ENCODE measurements around the gene CDNF. TPM values are rescaled to one million over a fixed set of nuclear protein-coding genes. Genes with fewer than 3 reads are reported as not detected.
"Not testable (repeated sequence)": the region's sequence is repeated elsewhere in the genome, so short reads cannot be mapped to it uniquely, and the experiment has no call there.

The CDNF gene
- total and polyA plus RNA-seq, 11 donors, result 0.61 to 5.4 (median 2.8) TPM

- H3K4me1 ChIP-seq, result peaks cover 0 to 36% (median 22%) of the 10 kb centered on the region in 12 donors
- H3K27ac ChIP-seq, result peak overlapping the region; percentile 34 to 99 (median 97)
- peaks cover 0 to 4% (median 0%) of the 10 kb centered on the region in 9 donors for H3K36me3 ChIP-seq
- DNase-seq, result peak in 4 of 5 donors; percentile 27 to 56 (median 36)
- intact Hi-C loops (cut with DNase I), result loop anchor here in 6 of 10 donors (2.0 to 10.0 kb wide), 6 partner anchors 34 to 218 kb away; partner anchors contain the start of genes CDNF (in 5 of the 6), HSPA14 (in 5 of the 6), MSANTD7 (in 5 of the 6) and DCLRE1C (in 2 of the 6)
- H3K9me3 ChIP-seq, result no peaks in the 10 kb centered on the region
- H3K27me3 ChIP-seq, result no peaks in the 10 kb centered on the region
- no peak for TF ChIP-seq POLR2A (IDR thresholded peaks at IDR 0.05)
- TF ChIP-seq, protein P1, sequence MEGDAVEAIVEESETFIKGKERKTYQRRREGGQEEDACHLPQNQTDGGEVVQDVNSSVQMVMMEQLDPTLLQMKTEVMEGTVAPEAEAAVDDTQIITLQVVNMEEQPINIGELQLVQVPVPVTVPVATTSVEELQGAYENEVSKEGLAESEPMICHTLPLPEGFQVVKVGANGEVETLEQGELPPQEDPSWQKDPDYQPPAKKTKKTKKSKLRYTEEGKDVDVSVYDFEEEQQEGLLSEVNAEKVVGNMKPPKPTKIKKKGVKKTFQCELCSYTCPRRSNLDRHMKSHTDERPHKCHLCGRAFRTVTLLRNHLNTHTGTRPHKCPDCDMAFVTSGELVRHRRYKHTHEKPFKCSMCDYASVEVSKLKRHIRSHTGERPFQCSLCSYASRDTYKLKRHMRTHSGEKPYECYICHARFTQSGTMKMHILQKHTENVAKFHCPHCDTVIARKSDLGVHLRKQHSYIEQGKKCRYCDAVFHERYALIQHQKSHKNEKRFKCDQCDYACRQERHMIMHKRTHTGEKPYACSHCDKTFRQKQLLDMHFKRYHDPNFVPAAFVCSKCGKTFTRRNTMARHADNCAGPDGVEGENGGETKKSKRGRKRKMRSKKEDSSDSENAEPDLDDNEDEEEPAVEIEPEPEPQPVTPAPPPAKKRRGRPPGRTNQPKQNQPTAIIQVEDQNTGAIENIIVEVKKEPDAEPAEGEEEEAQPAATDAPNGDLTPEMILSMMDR (IDR thresholded peaks at IDR 0.05), result no peak
- WGBS, 4 donors, result 51 to 73% (median 56%) methylated on average over 9 of the region's 9 CpGs
- H3K4me3 ChIP-seq, result peak overlapping the region in 11 of 12 donors; percentile 74 to 97 (median 90)
- ATAC-seq, result peak in 1 of 4 donors; percentile 56
Measured at GRCh38 chr10:14876764-14877163, 38.9 kb upstream of the CDNF start.

- ATAC-seq (no peak), DNase-seq (no peak)
- Histone ChIP-seq H3K4me3 (no peak overlapping the region), H3K36me3 (peaks cover 0 to 11% (median 5%) of the 10 kb centered on the region in 9 donors), H3K27ac (peak overlapping the region in 9 of 12 donors; percentile 96 to 99 (median 97)), H3K27me3 (no peaks in the 10 kb centered on the region), H3K9me3 (no peaks in the 10 kb centered on the region), H3K4me1 (peaks cover 0 to 36% (median 22%) of the 10 kb centered on the region in 12 donors)
- TF ChIP-seq, protein P1 (IDR thresholded peaks at IDR 0.05), result no peak
- TF ChIP-seq POLR2A (IDR thresholded peaks at IDR 0.05), result no peak
- intact Hi-C loops (cut with DNase I), result loop anchor here in 6 of 10 donors (2.0 to 10.0 kb wide), 6 partner anchors 34 to 219 kb away; partner anchors contain the start of genes CDNF (in 5 of the 6), HSPA14 (in 5 of the 6), MSANTD7 (in 5 of the 6) and DCLRE1C (in 2 of the 6)
- WGBS, 4 donors, result 94 to 96% (median 95%) methylated on average over 12 of the region's 12 CpGs
Measured at GRCh38 chr10:14875941-14876340, 38.1 kb upstream of the CDNF start.

- Histone ChIP-seq H3K27me3 (no peaks in the 10 kb centered on the region), H3K4me3 (no peak overlapping the region), H3K9me3 (no peaks in the 10 kb centered on the region), H3K4me1 (peaks cover 0 to 29% (median 15%) of the 10 kb centered on the region in 12 donors), H3K27ac (no peak overlapping the region), H3K36me3 (peaks cover 0 to 38% (median 31%) of the 10 kb centered on the region in 9 donors)
- DNase-seq (no peak), ATAC-seq (no peak)
- intact Hi-C loops (cut with DNase I), result loop anchor here in 1 of 10 donors (10.0 kb wide), 1 partner anchor 222 kb away; the partner anchor contains the start of gene RPP38
- TF ChIP-seq, protein P1 (IDR thresholded peaks at IDR 0.05), result no peak
- no peak for TF ChIP-seq POLR2A (IDR thresholded peaks at IDR 0.05)
- WGBS, 4 donors, result 78 to 84% (median 83%) methylated on average over 2 of the region's 2 CpGs
Measured at GRCh38 chr10:14873090-14873760, 35.4 kb upstream of the CDNF start.

DNA sequence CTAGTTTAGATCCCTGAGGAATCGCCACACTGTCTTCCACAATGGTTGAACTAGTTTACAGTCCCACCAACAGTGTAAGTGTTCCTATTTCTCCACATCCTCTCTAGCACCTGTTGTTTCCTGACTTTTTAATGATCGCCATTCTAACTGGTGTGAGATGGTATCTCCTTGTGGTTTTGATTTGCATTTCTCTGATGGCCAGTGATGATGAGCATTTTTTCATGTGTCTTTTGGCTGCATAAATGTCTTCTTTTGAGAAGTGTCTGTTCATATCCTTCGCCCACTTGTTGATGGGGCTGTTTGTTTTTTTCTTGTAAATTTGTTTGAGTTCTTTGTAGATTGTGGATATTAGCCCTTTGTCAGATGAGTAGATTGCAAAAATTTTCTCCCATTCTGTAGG is 27.0 kb upstream of the CDNF start:
- ATAC-seq; DNase-seq; intact Hi-C loops (cut with DNase I): not testable (repeated sequence)

DNA sequence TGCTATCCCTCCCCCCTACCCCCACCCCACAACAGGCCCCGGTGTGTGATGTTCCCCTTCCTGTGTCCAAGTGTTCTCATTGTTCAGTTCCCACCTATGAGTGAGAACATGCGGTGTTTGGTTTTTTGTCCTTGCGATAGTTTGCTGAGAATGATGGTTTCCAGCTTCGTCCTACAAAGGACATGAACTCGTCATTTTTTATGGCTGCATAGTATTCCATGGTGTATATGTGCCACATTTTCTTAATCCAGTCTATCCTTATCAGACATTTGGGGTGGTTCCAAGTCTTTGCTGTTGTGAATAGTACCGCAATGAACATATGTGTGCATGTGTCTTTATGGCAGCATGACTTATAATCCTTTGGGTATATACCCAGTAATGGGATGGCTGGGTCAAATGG is 26.6 kb upstream of the CDNF start:
- DNase-seq; H3K4me1 ChIP-seq; intact Hi-C loops (cut with DNase I); H3K4me3 ChIP-seq; H3K27ac ChIP-seq; H3K9me3 ChIP-seq; H3K27me3 ChIP-seq; ATAC-seq: not testable (repeated sequence)
- H3K36me3 ChIP-seq, result peaks cover 0 to 64% (median 44%) of the 10 kb centered on the region in 9 donors
- 97 to 100% (median 98%) methylated on average over 6 of the region's 6 CpGs for WGBS, 4 donors

More for the DNA sequence above, 27.0 kb upstream of the CDNF start:
- H3K4me3 ChIP-seq, H3K27me3 ChIP-seq, H3K4me1 ChIP-seq, H3K9me3 ChIP-seq, H3K27ac ChIP-seq: not testable (repeated sequence)
- WGBS, 4 donors, result 98 to 100% (median 100%) methylated on average over 3 of the region's 3 CpGs
- peaks cover 0 to 68% (median 48%) of the 10 kb centered on the region in 9 donors for H3K36me3 ChIP-seq

All from heart left ventricle (tissue), 16 donors.